Epidermal melanocyte (primary cell): ENCODE measurements around the gene SMCR8.
"Not testable (repeated sequence)": the region's sequence is repeated elsewhere in the genome, so short reads cannot be mapped to it uniquely, and the experiment has no call there.

ENCODE experiments used
- DNase-seq: peaks from one replicate; pipeline ENCODE4 v3.0.0; 2011; ENCODE audit warnings: low spot score; ENCODE audit not compliant: insufficient read length

Gene SMCR8

GRCh38 chr17:18315961-18316360 is 868 bp downstream of the SMCR8 start:
- DNase-seq, result no peak

- DNase-seq, result no peak
Observed at GRCh38 chr17:18318117-18318516, 3.0 kb downstream of the SMCR8 start.

GRCh38 chr17:18318771-18319450 is 3.8 kb downstream of the SMCR8 start:
- no peak for DNase-seq

GRCh38 chr17:18319604-18320256 is 4.6 kb downstream of the SMCR8 start:
- DNase-seq, result no peak

GRCh38 chr17:18320301-18320700 is 5.2 kb downstream of the SMCR8 start:
- DNase-seq, result no peak

- DNase-seq, result no peak
Observed at GRCh38 chr17:18321309-18321708, 6.2 kb downstream of the SMCR8 start.

GRCh38 chr17:18322522-18322921 is 7.4 kb downstream of the SMCR8 start:
- no peak for DNase-seq

GRCh38 chr17:18323007-18323406 is 7.9 kb downstream of the SMCR8 start:
- DNase-seq, result no peak

- no peak for DNase-seq
Observed at GRCh38 chr17:18323507-18324139, 8.5 kb downstream of the SMCR8 start.

GRCh38 chr17:18324140-18325050 is 9.3 kb downstream of the SMCR8 start:
- no peak for DNase-seq

GRCh38 chr17:18326039-18326438 is 10.9 kb downstream of the SMCR8 start:
- DNase-seq, result no peak

GRCh38 chr17:18326572-18326971 is 11.5 kb downstream of the SMCR8 start:
- DNase-seq, result no peak

GRCh38 chr17:18327093-18327492 is 12.0 kb downstream of the SMCR8 start:
- no peak for DNase-seq

- no peak for DNase-seq
Observed at GRCh38 chr17:18327556-18327955, 12.5 kb downstream of the SMCR8 start.

GRCh38 chr17:18328643-18329204 is 13.6 kb downstream of the SMCR8 start:
- no peak for DNase-seq

- no peak for DNase-seq
Observed at GRCh38 chr17:18331879-18332278, 16.8 kb downstream of the SMCR8 start.

- DNase-seq, result no peak
Observed at GRCh38 chr17:18332909-18333489, 17.9 kb downstream of the SMCR8 start.

GRCh38 chr17:18338158-18338557 is 23.1 kb downstream of the SMCR8 start:
- DNase-seq, result not testable (repeated sequence)

GRCh38 chr17:18339933-18340332 is 24.8 kb downstream of the SMCR8 start:
- no peak for DNase-seq

- no peak for DNase-seq
Observed at GRCh38 chr17:18344021-18344420, 28.9 kb downstream of the SMCR8 start.

- no peak for DNase-seq
Observed at GRCh38 chr17:18353541-18353940, 38.4 kb downstream of the SMCR8 start.
